HG02678 (cell line): ENCODE results near the gene NCKAP5L.
A peak's percentile ranks its signal among the peaks of the same experiment; 100 is the strongest.
"Not testable (repeated sequence)": the region's sequence is repeated elsewhere in the genome, so short reads cannot be mapped to it uniquely, and the experiment has no call there.

Experiments used
- ATAC-seq: cut with Tn5 transposase; IDR thresholded peaks from one replicate; pipeline ENCODE4 v1.9.1; 2021; ENCODE audit warnings: mild to moderate bottlenecking, moderate library complexity; ENCODE audit not compliant: unreplicated experiment

The NCKAP5L gene

DNA sequence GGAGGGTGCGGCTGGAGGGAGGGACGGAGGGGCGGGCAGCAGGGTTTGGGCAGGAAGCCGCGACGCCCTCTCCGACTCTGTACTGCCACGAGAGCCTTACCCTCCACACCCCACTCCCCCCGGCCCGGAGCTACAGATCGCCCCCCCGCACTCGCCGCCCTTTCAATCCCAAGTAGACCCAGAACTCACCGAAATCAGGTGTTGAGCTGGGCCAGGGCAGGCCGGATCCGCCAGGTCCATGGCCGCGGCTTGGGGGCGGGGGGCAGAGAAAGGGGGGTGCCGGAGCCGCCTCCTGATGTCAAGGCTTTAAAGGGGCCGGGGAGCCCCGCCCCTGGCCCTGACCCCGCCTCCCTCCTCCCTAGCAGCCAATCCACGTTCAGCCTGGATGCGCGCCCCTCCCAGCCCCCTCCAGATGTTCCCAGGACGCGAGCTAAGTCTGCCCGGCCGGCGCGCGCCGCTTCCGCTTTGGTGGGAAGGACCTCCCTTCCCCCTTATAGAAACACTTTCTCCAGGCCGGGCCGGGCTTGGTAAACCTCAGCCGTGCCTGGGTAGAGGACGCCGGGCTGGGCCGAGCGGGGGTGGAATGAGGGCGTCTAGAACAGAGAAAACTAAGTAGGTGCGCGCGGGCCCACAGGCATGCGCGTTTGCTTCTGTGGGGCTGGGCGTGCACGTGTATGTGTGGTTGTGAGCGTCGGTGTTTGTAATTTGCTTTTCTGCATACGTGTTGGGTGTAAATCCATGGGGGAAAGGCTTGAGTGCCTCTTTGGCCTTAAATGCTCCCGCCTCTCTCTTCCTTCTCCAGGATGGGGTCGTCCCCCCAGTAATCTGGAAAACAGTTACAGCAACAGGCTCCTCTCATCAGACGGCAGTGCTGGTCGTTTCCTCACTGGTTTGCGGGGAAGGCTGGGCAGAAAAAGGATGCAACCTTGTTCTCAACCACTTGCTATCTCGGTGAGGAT, at the start of gene NCKAP5L:
Gene NCKAP5L (minus strand): TSS at position 281 of the 959 bp plus-strand sequence. CDS start 24,369 bp downstream, outside the sequence.
- ATAC-seq = peak; percentile 92

DNA sequence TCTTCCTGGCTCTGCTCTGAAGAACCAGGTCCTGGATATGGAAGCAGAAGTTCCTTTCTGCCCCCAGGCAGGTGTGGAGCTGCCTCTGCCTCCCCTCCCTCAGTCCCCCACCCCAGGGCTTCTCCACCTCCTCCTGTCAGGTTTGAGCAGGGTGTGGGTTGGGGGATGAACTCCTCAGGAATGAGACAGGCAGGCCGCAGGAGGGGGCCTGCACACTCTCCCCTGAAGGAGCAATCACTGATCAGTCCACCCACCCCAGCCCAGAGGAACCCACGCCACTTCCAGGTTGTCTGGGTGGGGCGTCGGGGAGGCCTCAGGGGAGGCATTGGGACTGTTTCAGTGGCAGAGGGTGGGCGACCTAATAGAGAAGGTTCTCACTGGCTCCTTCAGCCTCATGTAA, 48.9 kb upstream of the NCKAP5L start:
- ATAC-seq = no peak

DNA sequence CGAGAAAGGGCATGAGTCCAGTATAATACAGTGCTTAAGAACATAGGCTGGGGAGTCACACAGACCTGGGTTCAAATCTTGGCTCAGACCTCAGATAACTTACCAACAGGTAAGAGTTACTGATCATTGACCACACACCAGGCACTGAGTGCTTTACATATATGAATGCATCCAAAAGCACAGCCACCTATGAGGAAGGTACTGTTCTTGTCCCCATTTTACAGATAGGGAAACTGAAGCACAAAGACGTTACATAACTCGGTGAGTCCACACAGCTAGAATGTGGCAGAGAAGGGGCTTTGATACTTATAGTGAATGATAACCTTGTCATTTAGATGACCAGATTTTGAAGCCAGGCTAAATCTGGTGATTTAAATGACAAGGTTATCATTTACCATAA, 47.9 kb upstream of the NCKAP5L start:
- no peak for ATAC-seq

- ATAC-seq = no peak
Measured at GRCh38 chr12:49875115-49875720, 47.0 kb upstream of the NCKAP5L start.

DNA sequence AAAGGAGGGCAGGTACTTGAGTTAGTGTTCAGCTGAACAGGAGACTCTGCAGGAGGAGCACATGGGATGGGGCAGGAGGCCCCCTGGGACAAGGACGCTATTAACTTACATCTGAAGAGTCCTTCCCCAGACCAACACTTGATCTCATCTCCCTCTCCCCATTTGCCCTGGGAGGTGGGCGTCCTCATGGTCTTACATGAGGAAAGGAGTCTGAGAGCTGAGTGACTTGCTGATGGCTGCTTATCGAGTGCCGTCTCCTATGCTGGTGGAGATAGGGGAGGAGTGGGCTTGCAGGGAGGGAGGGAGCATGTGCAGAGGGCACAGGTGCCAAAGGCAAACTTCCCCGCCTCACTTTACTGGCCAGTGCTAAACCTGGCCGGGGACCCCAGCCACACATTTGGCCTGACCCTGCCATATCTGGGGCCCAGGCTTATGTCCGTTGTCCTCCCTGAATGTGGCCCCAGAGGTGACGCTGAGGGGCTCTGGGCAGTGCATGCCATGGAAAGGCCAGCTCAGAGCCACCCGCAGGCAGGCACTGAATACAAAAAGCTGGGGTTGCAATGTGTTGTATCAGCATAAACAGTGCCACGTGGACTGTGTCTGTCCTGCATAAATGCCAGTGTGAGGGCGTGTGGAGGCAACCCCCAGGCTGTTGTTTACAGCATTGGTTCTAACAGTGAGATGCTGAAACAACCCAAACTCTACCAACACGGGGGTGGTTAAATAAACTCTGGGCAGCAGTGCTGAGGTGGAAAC, 46.1 kb upstream of the NCKAP5L start:
- ATAC-seq = no peak

DNA sequence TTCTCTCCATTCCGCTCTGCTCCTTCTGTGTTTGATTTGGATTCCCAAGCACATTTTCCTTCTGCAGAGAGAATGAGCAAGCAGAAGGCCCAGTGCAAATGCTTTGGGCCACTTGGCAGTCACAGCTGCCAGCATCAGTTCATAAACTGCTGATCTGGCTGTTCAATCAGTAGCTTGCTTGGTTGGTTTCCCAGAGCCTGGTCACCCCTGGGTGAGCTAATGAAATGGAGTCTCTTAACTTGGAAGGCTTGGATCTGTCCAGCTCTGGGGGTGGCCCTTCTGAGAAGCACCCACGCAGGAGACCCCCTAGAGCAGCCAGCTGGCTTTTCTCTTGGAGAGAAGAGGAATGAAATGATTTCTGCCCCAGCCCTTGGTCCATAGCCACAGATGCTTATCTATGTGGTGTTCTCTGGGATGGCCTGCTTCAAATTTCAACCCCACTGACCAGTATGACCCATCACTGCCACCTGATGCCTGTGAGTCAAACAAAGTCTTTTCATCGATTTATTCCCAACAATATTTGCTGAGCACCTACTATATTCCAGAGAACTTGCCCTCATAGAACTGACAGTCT, 45.2 kb upstream of the NCKAP5L start:
- no peak for ATAC-seq

GRCh38 chr12:49872781-49873181, 44.6 kb upstream of the NCKAP5L start:
- ATAC-seq = no peak

GRCh38 chr12:49872381-49872780, 44.2 kb upstream of the NCKAP5L start:
- ATAC-seq = no peak

- ATAC-seq = not testable (repeated sequence)
Measured at GRCh38 chr12:49871811-49872251, 43.6 kb upstream of the NCKAP5L start.

GRCh38 chr12:49871263-49871561, 43.0 kb upstream of the NCKAP5L start:
- no peak for ATAC-seq

DNA sequence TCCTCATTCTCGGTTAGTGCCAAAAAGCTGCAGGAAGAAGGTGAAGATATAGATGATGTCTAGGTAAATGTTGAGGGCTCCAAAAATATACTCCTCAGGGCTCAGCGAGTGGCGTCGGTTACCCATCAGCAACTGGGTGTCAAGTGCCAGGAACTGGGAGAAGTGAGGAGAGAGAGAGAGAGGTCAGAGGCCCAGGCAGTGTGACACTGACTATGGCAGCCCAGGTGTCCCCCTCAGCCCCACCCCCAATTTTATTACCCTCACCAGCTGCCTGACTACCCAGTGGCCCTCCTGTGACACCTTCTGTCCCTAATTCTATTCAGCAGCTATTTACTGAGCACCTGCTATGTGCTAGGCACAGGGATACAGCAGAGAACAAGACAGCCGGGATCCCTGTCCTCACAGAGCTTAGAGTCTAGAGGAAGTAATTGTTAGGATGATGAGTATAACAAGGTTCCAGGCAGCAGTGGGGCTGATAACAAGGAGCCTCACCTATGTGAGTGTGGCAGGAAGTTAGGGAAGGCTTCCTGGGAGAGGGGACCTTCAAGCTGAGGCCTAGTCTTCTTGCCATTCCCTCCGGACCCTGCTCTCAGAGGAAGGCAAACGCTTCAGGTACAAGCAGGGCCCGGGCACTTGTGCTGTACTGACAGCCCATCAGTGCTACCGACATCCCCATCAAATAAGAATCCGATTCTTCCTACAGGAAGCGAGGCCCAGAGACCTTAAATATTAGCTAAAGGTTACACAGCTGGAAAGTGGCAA, 42.5 kb upstream of the NCKAP5L start:
- ATAC-seq = no peak

- no peak for ATAC-seq
Measured at GRCh38 chr12:49869816-49870500, 41.7 kb upstream of the NCKAP5L start.

- no peak for ATAC-seq
Measured at GRCh38 chr12:49868952-49869815, 41.0 kb upstream of the NCKAP5L start.

GRCh38 chr12:49868449-49868848, 40.2 kb upstream of the NCKAP5L start:
- no peak for ATAC-seq

- ATAC-seq = no peak
Measured at GRCh38 chr12:49867570-49868341, 39.5 kb upstream of the NCKAP5L start.

GRCh38 chr12:49866859-49867569, 38.8 kb upstream of the NCKAP5L start:
- ATAC-seq = no peak

DNA sequence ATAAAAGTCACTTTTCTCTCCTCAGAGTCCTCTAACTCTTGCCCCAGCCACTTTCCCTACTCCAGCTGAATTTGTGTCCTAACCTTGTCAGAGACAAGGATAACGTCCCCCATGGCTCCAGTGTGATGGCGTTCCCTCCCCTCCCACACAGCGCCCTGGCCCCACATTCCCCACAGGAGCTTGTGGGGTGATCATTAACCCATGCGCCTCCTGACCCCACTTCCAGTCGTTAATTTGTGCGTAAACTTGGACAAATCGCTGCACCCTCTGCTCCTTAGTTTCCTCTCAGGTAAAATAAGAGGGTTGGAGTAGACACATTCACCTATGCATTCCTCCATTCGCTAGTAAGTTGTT, 37.5 kb upstream of the NCKAP5L start:
- no peak for ATAC-seq
